ENCODE measurements around the gene TAS2R40. TPM values are rescaled to one million over a fixed set of nuclear protein-coding genes. Genes with fewer than 3 reads are reported as not detected.
"Not testable (repeated sequence)": the region's sequence is repeated elsewhere in the genome, so short reads cannot be mapped to it uniquely, and the experiment has no call there.

The TAS2R40 gene
- not detected for total RNA-seq

- TF ChIP-seq CTCF (IDR thresholded peaks at IDR 0.05): no peak
- intact Hi-C loops (cut with micrococcal nuclease): no loop called here
- Mint-ChIP-seq H3K36me3 (ENCODE audit: low read depth) (no peaks in the 10 kb centered on the region), H3K9me3 (no peaks in the 10 kb centered on the region), H3K4me3 (no peak within 1 kb of the TSS), H3K27ac (no peak within 1 kb of the TSS), H3K27me3 (peaks cover 6% of the 10 kb centered on the region), H3K4me1 (ENCODE audit: low read depth) (no peaks in the 10 kb centered on the region)
- no peak for ATAC-seq
- DNase-seq: no peak
- ChIA-PET CTCF (interaction anchor here (0.8 to 11.2 kb wide), 6 partner anchors 19 to 687 kb away, joined by 3 to 380 read pairs (median 4); no protein-coding TSS in a partner anchor), POLR2A (no interaction called here)
Measured at GRCh38 chr7:143221737-143222136, at the start of gene TAS2R40. TAS2R40 (plus strand) TSS chr7:143222037; CDS start chr7:143222079, 42 bp downstream.

- TF ChIP-seq CTCF (IDR thresholded peaks at IDR 0.05): no peak
- ChIA-PET POLR2A (no interaction called here), CTCF (interaction anchor here (1.7 kb wide), 1 partner anchor 43 kb away, joined by 5 read pairs; no protein-coding TSS in a partner anchor)
- peaks cover under 1% of the 10 kb centered on the region for H3K9me3 Mint-ChIP-seq
- no peak overlapping the region for H3K4me3 Mint-ChIP-seq
- H3K4me1 Mint-ChIP-seq (ENCODE audit: low read depth): no peaks in the 10 kb centered on the region
- no peak for DNase-seq
- H3K36me3 Mint-ChIP-seq (ENCODE audit: low read depth): no peaks in the 10 kb centered on the region
- ATAC-seq: no peak
- H3K27me3 Mint-ChIP-seq: peaks cover 7% of the 10 kb centered on the region
- intact Hi-C loops (cut with micrococcal nuclease): no loop called here
- H3K27ac Mint-ChIP-seq: no peak overlapping the region
Measured at GRCh38 chr7:143172354-143172753, 49.5 kb upstream of the TAS2R40 start.

GRCh38 chr7:143176128-143176527 lies 45.7 kb upstream of the TAS2R40 start:
- POLR2A ChIA-PET: no interaction called here
- intact Hi-C loops (cut with micrococcal nuclease): no loop called here
- no peak for TF ChIP-seq CTCF (IDR thresholded peaks at IDR 0.05)
- H3K4me1 Mint-ChIP-seq (ENCODE audit: low read depth): no peaks in the 10 kb centered on the region
- CTCF ChIA-PET: interaction anchor here (1.5 kb wide), 1 partner anchor 39 kb away, joined by 5 read pairs; no protein-coding TSS in a partner anchor
- no peak overlapping the region for H3K27ac Mint-ChIP-seq
- ATAC-seq (no peak), DNase-seq (no peak)
- peaks cover 4% of the 10 kb centered on the region for H3K27me3 Mint-ChIP-seq
- peaks cover 4% of the 10 kb centered on the region for H3K9me3 Mint-ChIP-seq
- no peaks in the 10 kb centered on the region for H3K36me3 Mint-ChIP-seq (ENCODE audit: low read depth)
- H3K4me3 Mint-ChIP-seq: no peak overlapping the region

GRCh38 chr7:143177374-143178119 lies 44.3 kb upstream of the TAS2R40 start:
- Mint-ChIP-seq H3K4me3 (no peak overlapping the region), H3K36me3 (ENCODE audit: low read depth) (no peaks in the 10 kb centered on the region), H3K27me3 (peaks cover 5% of the 10 kb centered on the region), H3K9me3 (peaks cover 4% of the 10 kb centered on the region), H3K4me1 (ENCODE audit: low read depth) (no peaks in the 10 kb centered on the region), H3K27ac (no peak overlapping the region)
- no peak for TF ChIP-seq CTCF (IDR thresholded peaks at IDR 0.05)
- POLR2A ChIA-PET: no interaction called here
- no peak for DNase-seq
- no peak for ATAC-seq
- CTCF ChIA-PET: interaction anchor here (1.3 kb wide), 1 partner anchor 37 kb away, joined by 9 read pairs; no protein-coding TSS in a partner anchor
- intact Hi-C loops (cut with micrococcal nuclease): no loop called here

- DNase-seq; H3K27me3 Mint-ChIP-seq; H3K4me3 Mint-ChIP-seq; ATAC-seq; H3K27ac Mint-ChIP-seq; H3K9me3 Mint-ChIP-seq; H3K4me1 Mint-ChIP-seq (ENCODE audit: low read depth); intact Hi-C loops (cut with micrococcal nuclease); H3K36me3 Mint-ChIP-seq (ENCODE audit: low read depth); POLR2A ChIA-PET: not testable (repeated sequence)
- CTCF ChIA-PET: interaction anchor here (1.5 kb wide), 1 partner anchor 10 kb away, joined by 3 read pairs; no protein-coding TSS in a partner anchor
Measured at GRCh38 chr7:143180771-143181170, 41.1 kb upstream of the TAS2R40 start.
